Subcutaneous adipose tissue (tissue), 4 donors: ENCODE measurements around the gene PPP4R3A. TPM values are rescaled to one million over a fixed set of nuclear protein-coding genes. Genes with fewer than 3 reads are reported as not detected.

Source experiments
- CTCF ChIP-seq: fragments of 450-650 bp; IDR thresholded peaks from one replicate; pipeline ENCODE4 v1.5.1; 2016; ENCODE audit warnings: low read depth, mild to moderate bottlenecking, control low read depth, antibody characterized with exemption, moderate library complexity
- total RNA-seq, 4 donors: library from RNA; depleted of rRNA; stranded (reverse); fragments of >200 nt; gene quantifications; one replicate each; pipeline ENCODE4 v1.1.0, GENCODE V29; 2016

The PPP4R3A gene
- total RNA-seq, 4 donors from 2014 or later = 57.6 to 93.6 (median 75.6) TPM

GRCh38 chr14:91477388-91477787 lies 32.7 kb downstream of the PPP4R3A start:
- no peak for TF ChIP-seq CTCF

GRCh38 chr14:91473046-91473445 lies 37.1 kb downstream of the PPP4R3A start:
- no peak for TF ChIP-seq CTCF

GRCh38 chr14:91470216-91470615 lies 39.9 kb downstream of the PPP4R3A start:
- no peak for TF ChIP-seq CTCF

GRCh38 chr14:91466192-91466591 lies 43.9 kb downstream of the PPP4R3A start:
- TF ChIP-seq CTCF = no peak

- no peak for TF ChIP-seq CTCF
Measured at GRCh38 chr14:91464615-91465205, 45.4 kb downstream of the PPP4R3A start.

GRCh38 chr14:91458612-91459011 lies 51.5 kb downstream of the PPP4R3A start:
- TF ChIP-seq CTCF = no peak

- TF ChIP-seq CTCF = no peak
Measured at GRCh38 chr14:91456283-91456682, 53.8 kb downstream of the PPP4R3A start.
